NK-92 (cell line): ENCODE data around the gene VSIR.

ENCODE experiments used
- DNase-seq: peaks from one replicate; lab custom pipeline; 2025; ENCODE audit not compliant: unreplicated experiment; lab: John Stamatoyannopoulos, UW

VSIR gene

DNA sequence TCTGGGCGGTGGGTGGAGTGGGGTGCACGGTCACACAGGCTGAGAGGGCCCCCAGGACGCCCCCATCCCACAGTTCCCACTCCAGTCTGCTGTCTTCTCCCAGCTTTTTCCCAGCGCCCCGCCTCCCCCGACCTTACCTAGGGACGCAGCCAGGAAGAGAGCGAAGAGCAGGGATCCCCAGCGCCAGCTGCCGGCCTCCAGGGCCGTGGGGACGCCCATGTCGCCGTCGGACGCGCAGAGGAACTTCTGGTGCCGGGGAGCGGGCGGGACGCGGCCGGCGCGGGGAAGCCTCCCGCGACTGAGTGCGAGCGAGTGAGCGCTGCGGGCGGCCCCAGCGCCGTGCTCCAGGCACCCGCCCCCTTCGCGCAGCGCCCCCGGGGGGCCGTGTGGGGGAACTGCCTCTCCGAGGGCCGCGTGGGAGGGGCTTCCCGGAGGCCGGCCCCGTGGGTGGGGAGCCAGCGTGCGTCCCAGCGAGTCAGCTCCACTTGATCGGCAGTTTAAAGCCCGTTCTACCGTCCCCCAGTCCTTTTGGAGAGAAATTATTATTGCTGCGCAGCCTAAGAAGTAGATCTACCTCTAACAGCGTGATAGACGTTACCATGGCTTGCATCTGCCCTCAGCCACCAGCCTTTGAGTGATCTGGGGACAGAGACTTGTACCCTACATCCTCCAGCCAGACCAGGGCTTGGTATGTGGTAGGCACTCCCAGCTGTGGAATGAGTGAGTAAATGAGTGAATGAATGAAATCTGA is at the start of gene VSIR:
Gene VSIR, minus strand, starts transcription at position 300 of the 751 bp plus-strand sequence. Its CDS starts 81 bp downstream, at position 219.
- peak; percentile 19 for DNase-seq

DNA sequence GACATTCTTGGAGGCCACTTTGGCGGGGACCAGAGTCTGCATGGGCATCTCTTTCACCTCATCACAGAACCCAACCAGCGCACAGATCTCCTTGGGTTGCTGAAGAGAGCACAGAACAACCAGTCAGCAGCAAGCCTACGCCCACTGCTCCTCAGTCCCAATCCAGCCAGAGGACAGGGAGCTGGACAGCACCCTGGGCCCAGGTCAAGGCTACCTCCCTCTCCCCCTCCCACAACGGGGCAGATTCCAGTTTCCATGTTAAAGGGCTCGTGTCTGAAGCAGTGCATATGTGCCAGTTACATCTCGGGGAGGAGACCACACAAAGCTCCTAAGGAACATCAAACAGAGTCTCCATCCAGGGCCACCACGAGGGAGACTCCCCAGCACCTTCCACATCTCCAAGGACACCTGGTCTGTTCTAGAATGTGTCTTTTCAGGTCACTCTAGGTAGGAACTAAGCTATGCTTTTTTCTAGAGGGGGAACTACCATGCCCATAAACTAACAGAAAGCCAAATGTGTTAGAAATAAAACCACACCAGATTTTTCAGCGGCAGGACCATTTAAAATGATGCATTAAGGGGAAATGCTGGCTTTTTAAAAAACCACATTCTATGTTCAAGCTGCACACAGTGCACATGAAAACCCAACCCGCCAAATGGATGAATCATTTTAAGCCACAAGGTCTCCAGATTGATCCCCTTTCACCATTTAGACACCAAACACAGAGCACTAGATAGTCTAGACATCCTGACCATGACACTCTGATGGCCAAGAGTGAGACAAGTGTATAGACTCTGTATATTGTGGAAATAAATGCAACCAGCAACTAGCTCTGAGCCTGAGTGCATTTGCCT is 48.8 kb upstream of the VSIR start:
- DNase-seq: no peak

DNA sequence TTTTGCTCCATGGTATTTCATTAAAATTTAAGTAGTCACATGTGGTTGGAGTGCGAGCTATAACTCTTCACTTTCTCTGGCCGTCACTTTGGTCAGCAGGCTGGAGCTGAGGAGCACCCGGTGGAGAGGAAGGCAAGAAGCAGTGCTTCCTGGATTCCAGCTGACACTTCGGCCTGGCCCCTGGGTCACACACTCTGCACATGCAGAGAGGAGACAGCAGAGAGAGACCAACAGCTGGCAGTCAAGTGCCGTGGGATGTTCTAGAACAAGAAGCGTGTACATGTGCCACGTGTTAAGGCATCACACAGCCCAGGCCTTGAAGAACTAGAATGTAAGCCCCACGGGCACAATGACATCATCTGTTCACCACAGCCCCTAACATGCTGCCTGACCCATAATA is 47.6 kb upstream of the VSIR start:
- DNase-seq: no peak

GRCh38 chr10:71819985-71820384 is 46.7 kb upstream of the VSIR start:
- DNase-seq: no peak

DNA sequence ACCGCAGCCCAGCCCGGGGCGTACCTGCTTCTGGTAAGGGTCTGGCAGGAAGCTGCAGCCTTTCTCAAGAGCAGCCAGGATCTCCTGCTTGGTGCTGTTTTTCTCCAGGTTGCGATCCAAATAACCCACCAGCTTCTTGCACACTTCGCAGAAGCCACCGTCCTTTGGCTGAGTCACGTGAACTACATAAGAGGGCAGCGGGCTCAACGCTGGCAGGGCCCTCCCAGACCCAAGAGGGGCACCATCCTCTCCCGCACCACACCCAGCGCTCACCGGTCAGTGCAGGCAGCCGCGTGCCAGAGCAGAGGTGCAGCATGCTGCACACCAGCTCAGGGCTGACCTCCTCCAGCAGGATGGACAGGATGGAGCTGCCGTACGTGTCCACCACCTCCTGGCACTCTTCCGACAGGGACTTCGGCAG is 46.1 kb upstream of the VSIR start:
- no peak for DNase-seq

DNA sequence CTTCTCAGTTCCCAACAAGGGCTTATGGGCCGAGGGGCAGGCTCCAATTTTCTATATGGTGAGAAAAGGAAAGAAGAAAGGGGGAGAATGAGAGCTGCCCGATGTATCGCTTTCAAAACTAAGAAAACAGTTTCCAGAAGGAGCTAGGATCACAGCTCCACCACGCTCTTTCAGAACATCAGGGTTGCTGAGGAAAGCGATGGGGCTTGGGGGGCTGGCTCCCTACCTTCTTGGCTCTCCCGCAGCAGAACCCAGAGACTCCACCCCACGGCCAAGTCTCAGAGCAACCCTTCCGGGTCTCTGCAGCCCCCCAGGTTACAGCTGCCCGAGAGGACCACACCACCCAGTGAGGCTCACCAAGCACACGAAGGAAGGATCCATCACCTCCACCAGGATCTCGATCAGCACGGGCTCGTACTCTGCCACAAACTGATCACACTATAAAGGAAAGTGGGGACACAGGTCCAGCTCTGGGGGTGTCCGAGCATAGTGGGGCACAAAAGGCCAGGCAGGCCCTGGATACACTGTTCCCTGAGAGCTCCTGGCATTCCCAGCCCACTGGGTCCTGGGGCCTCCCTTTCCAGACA is 45.4 kb upstream of the VSIR start:
- DNase-seq: no peak

DNA sequence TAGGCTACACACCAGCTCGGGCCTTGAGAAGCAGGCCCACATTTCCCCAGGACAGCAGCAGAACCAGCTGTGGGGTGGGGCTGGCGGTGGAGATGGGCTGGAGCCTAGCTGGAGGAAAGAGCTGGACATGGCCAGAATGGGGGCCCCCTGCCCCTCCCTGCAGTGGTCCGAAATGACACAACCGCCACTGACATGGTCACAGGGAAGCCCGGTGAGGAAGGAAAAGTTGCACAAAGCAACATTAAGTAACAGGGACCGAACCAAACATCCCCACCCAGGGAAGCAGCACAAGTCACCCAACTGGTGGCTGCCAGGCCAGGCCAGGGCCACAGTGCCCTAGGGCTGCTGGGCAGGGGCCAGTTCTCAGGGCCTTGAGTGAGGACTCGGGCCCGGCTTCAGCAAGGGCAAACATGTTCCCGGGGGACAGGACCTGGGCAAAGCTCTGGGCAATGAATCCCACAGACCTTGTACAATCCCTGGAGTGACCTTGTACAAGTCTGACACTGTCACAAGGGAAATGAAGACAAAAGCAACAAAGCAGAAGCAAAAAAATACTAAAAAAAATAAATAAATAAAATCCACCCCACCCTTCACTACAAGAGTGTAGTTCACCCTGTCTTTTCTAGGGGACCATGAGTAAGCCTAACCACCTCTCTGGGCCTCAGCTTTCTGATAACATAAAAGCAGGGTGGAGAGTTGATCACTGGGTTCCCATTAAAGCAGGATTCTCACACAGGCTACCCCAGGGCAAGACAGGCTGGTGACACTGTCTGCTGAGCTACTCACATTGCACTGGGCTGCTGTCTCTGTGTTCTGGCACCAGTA is 44.7 kb upstream of the VSIR start:
- no peak for DNase-seq

- no peak for DNase-seq
Measured at GRCh38 chr10:71816936-71817618, 43.8 kb upstream of the VSIR start.

DNA sequence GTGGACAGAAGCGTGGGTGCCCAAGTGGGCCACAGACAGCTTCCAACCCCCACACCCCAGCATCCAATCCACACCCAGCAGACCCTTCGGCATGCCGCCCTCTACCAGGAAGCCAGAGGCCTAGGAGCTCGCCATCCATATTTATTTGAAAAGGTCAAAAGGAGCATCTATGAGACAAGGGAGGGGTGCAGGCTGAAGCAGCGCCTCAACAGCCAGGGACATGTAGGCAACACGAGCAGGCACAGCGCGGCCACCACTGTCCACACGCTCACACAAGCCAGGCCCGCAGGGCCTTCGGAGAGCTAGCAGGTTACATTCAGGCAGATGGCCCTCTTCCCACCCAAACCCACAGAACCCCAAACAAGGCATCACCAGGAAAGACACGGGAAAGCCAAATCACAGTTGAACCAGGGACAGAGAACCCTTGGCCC is 43.1 kb upstream of the VSIR start:
- DNase-seq: no peak

GRCh38 chr10:71815515-71816130 is 42.3 kb upstream of the VSIR start:
- no peak for DNase-seq

DNA sequence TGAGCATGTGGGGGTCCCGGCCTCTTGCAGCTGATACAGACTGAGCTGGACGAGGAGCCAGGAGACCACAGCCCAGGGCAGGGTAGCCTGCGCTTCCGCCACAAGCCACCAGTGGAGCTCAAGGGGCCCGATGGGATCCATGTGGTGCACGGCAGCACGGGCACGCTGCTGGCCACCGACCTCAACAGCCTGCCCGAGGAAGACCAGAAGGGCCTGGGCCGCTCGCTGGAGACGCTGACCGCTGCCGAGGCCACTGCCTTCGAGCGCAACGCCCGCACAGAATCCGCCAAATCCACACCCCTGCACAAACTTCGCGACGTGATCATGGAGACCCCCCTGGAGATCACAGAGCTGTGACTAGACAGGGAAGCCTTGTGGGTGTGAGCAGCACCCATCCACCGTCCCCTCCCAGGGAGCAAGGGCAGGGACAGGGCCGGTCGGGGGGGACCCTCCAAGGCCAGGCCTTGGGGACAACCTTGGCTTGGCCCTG is 41.6 kb upstream of the VSIR start:
- DNase-seq: no peak

DNA sequence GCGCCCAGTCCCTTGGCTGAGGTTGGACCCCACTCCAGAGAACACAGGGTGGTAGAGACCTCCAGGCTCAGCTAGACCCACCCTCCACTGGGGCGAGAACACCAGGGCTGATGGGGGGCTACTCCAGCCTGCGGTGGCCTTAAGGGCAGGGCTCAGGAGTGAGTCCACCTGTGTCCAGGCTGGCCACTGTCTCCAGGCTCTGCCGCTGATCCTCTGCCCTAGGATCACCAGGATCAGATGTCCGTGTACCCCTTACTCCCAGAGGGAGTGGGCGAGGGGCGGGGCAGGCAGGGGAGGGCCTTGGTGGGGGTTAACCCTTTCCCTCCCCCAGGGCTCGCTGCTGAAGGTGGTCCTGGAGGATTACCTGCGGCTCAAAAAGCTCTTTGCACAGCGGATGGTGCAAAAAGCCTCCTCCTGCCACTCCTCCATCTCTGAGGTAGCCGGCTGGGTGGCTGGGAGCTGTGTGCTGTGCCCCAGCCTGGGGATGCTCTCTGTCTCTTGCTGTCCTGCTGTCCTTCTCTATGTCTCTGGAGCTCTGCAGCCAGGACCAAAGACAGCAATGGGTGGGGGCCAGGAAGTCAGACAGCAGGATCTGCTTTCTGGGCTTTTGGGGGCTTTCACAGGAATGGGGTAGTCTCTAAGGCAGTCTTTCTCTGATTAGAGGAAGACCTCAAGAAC is 39.7 kb upstream of the VSIR start:
- DNase-seq: no peak

- DNase-seq: no peak
Measured at GRCh38 chr10:71812016-71812912, 38.9 kb upstream of the VSIR start.

GRCh38 chr10:71811351-71811750 is 38.0 kb upstream of the VSIR start:
- DNase-seq: no peak

- DNase-seq: no peak
Measured at GRCh38 chr10:71810048-71810750, 36.9 kb upstream of the VSIR start.

GRCh38 chr10:71809628-71810027 is 36.3 kb upstream of the VSIR start:
- DNase-seq: no peak
